Skin of body (tissue), 2 donors: Measurements from ENCODE around the gene MRPL21. TPM values are rescaled to one million over a fixed set of nuclear protein-coding genes. Genes with fewer than 3 reads are reported as not detected.
A peak's percentile ranks its signal among the peaks of the same experiment; 100 is the strongest.

ENCODE experiments used
- DNase-seq: peaks from one replicate; lab custom pipeline; 2025; lab: John Stamatoyannopoulos, UW
- total RNA-seq: library from RNA; depleted of rRNA; stranded (reverse); fragments of >200 nt; gene quantifications from one replicate; pipeline ENCODE4 v1.2.3, GENCODE V29; 2014

MRPL21 gene
- 42.9 TPM for total RNA-seq

DNA sequence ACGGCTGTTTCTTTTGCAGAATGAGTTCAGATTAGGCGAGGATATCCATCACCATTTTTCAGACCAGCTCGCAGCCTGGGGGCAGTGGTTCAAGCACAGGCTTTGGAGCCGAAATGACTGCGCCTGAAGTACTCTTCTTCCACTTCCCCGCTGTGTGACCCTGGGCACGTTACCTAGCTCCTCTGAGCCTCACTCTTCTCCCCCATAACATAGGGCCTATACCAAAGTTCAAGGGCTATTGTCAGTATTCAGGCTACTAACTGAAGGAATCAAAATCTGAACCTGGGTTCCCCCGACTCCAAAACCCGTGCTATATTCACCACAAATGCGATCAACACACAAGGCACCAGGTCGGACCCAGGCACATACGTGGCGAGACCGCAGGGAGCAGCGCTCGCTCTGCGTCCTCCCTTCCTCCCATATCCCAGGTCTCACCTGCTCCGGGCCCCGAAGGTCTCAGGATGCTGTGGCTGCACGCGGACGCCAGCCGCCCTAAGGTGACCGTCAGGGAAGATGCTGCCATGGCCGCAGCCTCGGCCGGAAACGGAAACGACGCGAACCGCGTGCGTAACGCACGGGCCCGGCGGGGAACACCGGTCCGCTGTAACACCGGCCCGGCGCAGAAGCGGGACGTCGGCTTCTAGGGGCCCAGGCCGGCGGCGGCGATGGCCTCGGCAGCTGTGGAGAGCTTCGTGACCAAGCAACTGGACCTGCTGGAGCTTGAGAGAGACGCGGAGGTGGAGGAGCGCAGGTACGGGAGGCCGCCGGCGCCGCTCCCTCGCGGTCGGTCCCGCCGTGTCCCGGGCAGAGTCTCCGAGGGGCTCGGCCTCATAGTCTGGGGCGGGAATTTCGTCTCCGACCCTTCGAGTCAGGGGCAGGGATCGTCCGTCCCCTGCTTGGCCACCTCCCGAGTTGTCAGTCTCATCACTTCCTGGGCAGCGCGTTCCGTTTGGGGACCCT lies at the start of gene MRPL21, which contains the start of gene IGHMBP2:
MRPL21 (minus strand) TSS at position 545 of the 960 bp plus-strand sequence; CDS start at position 523, 22 bp downstream.
IGHMBP2 (plus strand) TSS at position 604 of the 960 bp plus-strand sequence; CDS start at position 666, 62 bp downstream.
- peak; percentile 77 for DNase-seq

DNA sequence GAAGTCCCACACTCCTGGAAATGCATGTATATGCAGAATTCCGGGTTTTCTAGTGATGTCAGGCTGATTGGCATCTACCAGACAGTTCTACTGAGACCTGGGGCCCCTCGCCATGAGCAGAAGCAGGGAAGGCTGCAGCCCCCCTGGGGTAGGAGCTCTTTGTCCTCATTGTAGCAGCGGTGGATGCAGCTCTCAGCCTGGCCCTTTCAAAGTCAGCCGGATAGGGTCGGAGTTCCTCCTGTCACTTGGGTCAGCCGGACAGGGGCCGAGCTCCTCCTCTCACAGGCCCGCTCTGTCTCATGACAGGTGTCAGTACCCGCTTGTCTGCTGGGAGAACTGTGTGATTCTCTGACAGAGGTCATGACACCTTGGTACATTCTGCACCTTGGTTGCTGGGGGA lies 47.1 kb upstream of the MRPL21 start:
- no peak for DNase-seq

DNA sequence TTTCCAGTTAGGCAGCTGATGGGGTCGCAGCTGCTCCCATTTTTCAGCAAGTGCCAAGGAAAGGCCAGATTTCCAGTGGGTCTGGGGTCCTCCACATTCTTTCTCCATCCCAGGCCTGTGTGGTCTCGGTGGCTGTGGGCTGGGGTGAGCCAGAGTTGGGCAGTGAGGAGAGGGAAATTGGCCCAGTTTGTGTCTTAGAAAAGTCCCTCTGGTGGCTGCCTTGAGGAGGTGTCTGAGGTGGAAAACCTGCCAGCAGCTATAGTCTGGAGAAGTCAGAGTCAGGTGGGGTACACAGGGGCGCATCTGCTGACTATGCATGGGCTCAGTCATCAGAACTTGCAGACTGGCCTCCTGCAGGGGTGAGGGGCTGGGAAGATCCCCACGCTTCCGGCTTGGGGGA lies 46.6 kb upstream of the MRPL21 start:
- DNase-seq = no peak

DNA sequence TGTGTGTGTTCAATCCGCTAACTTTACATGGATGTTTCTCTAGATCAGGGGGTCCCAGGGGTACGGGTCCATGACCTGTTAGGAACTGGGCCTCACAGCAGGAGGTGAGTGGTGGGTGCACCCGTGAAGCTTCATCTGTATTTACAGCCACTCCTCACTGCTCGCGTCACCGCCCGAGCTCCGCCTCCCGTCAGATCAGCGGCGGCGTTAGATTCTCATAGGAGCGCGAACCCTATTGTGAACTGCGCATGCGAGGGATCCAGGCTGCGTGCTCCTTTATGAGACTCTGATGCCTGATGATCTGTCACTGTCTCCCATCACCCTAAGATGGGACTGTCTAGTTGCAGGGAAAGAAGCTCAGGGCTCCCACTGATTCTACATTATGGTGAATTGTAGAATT lies 45.3 kb upstream of the MRPL21 start:
- DNase-seq = no peak

DNA sequence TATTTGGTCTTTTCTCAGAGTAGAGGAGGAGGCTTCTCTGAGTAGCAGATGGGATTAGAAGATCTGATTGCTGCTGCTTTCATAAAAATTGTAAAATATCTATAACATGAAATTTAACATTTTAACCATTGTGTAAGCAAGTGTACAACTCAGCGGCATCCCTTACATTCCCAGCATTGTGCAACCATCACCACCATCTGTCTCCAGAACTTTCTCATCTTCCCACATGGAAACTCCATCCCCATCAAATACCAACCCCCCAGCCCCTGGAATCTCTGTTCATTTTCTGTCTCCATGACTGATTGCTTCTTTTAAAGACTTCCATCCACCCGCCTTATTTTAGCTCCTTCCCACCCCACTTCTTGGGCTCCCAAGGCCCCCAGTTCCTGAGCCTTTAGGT lies 44.9 kb upstream of the MRPL21 start:
- DNase-seq = peak; percentile 52

DNA sequence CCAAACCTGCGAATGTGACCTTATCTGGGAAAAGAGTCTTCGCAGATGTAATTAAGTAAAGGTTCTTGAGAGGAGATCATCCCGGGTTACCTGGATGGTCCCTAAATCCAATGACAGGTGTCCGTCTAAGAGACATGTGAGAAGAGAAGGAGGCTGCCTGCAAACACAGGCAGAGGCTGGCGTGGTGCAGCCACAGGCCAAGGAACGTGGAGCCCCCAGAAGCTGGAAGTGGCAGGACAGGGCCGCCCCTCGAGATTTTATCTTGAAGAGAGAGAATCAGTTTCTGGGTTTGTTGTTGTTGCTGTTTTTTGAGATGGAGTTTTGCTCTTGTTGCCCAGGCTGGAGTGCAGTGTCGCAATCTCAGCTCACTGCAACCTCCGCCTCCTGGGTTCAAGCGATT lies 43.5 kb upstream of the MRPL21 start:
- no peak for DNase-seq

DNA sequence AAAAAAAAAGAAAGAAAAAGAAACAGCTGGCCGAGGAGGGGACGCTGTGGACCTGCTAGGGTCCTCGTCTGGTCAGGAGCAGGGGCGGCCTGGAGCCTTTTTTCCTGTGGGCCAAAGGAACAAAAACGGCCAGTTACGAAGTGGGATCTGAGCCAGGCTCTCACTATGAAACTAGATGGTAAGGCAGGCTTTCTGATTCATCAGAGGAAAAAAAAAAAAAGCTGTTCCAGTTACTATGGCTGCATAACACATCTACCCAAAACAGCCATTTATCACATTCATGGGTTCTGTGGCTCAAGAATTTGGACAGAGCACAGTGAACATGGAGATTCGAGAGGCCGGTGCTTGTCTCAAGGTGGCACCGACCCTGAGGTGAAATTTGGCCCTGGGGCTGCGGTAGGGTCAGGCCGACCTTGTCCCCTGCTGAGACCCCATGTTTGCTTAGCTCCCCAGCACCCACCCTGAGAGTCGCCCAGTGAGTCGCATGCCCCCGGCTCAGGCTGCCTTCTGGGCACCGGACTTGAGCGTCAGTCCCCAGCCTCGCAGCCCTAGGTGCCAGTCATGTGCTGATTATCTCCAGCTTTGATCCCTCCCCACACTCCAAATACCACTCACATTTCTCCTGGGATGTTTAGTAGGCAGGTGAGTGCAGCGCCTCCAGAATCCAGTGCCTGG lies 42.9 kb upstream of the MRPL21 start:
- DNase-seq = peak; percentile 8

DNA sequence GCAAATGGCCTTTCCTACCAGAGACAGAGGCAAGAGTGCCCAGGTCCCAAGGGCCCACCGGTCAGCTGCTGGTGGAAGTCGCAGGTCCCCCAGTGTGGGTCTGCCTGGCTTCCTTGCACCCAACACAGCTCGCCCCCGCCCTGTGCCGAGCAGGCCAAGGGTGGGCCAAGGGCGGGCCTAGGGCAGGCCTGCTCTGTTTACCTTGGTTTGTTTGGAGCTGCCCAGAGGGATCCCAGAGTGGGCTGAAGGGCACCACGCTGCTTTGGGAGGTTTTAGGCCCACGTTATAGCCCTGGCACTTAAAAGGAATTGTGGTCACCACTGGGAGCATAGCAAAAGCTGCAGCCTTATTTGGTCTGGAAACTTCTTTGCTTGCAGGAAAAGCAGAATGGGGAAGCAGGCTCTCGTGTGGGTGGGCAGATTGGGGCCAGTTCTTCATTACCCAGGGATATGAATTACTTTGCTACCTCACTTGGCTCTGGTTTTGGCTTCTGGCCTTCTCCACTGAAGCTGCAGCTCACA lies 39.2 kb upstream of the MRPL21 start:
- DNase-seq = no peak

DNA sequence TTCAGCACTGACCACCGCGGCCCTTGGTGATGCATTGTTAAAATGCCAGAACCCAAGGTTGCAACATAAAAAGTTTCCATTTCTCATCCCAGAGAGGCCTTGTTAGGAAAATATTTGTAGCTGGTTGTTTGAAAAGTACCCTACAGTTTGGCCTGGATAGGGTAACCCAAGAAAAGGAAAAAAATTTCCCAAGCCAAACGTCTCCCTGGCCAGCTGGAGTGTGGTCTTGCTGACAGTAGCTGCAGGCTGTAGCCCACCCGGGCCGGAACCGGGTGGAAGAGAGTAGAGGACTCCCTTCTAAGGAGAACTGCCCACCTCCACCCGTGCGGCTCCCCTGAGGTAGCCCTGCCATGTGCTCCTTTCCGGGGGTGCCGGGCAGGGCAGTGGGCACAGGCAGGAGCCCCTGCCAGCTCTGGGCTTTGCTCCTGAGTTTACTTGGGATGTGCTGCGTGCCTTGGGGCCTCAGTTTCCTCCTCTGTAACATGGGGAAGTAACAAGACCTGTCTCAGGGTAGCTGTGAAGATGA lies 38.5 kb upstream of the MRPL21 start:
- DNase-seq = no peak

DNA sequence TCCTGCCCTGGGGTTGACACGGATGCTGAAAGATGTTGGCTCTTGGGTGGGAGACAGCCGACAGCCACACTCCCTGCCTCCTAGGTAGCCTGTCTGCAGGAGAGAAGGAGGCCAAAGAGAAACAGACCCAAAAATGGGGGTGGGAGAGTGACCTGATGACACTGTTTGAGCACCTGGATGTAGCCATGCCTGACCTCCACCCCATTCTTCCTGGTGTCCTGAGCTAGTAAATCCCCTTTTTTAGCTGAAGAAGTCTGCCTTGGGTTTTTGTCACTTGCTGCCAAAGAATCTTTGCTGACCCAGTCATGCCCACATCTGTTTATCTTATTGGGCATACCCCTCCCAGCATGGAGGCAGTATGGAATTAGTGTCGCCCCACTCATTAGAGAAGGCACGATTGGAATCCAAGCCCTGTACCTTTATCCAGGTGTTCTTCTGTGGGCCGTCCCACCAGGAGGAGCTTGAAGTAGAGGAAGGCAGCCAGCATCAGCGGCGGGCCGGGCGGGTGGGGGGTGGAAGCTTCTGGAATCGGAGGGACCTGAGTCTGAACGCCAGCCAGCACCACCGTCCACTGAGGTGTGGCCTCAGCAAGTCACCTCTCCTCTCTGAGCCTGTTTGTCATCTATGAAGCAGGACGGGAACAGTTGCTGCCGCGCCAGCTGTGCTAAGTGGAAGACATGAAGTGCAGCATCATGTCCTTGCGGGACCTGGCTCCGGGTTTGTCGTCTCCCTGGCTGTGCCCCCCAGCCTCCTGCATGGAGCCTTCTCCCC lies 37.9 kb upstream of the MRPL21 start:
- no peak for DNase-seq

DNA sequence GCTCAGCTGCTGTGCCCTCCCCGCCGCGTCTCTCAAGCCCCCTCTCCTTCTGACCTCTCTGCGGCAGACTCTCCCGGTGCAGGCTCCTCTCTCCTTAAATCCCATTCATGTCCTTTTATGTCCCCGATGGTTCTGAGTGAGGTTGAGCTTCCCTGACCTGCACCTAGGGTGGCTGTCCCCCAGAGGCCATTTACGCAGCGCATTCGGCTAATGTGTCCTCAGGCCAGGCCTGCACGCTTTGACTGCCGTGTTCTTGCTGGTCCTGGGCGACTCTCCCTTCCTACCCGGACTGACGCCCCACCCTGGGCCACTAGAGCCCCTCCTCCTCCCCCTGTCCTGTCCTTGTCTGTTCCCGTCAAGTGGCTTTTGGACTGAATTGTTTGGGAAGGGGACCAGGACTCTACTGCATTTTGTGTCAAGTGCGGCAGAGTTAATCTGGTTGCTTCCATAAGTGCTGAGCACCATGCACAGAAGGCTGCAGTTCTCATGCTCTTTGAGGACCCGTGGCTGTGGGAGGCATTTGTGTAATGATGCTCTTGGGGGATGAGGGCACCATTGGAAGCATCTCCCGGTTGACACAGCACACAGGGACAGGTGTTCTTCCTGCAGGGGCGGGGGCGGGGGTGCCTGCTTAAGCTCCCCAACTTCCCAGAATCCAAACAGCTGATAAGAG lies 37.2 kb upstream of the MRPL21 start:
- no peak for DNase-seq

DNA sequence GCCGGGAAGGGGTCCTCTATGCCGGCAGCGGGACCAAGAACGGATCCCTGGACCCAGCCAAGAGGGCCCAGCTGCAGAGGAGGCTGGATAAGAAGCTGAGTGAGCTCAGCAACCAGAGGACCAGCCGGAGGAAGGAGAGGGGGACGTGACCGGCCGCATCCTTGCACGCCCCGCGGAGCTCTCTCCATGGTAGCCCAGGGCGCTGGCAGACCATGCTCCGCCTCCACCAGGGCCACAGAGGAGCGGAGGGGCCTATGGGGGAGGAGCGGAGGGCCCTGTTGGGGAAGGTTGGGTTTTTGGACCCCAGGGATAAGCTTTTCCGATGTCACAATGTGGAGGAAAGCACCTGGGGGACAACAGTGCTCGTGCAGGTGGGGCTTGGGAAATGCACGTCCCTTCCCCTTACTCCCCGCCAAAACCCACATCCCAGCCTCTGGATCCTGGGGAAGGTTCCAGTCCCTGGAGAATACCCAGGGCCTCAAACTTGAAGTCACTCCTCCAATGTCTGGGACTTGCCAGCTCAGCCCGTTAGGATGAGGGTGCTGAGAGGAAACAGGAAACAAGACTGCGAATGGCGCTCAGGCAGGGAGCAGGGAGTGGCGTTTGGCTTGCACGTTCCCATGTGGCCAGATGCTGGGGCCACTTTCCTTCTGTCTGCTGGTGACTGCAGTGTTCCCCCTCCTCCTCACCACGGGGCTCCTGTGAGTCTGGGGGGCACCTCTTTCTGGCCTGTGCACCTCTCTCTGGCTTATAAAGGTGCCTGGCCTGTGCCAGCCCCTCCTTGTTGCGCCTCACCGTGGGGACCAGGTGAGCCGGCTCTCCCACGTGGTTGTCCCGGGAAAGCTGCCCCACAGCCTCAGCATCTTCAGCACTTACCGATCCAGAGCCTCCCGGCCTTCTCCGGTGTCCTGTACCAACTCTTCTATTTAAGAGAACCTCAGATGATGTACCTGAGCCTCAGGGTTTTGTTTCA lies 36.2 kb upstream of the MRPL21 start:
- no peak for DNase-seq

DNA sequence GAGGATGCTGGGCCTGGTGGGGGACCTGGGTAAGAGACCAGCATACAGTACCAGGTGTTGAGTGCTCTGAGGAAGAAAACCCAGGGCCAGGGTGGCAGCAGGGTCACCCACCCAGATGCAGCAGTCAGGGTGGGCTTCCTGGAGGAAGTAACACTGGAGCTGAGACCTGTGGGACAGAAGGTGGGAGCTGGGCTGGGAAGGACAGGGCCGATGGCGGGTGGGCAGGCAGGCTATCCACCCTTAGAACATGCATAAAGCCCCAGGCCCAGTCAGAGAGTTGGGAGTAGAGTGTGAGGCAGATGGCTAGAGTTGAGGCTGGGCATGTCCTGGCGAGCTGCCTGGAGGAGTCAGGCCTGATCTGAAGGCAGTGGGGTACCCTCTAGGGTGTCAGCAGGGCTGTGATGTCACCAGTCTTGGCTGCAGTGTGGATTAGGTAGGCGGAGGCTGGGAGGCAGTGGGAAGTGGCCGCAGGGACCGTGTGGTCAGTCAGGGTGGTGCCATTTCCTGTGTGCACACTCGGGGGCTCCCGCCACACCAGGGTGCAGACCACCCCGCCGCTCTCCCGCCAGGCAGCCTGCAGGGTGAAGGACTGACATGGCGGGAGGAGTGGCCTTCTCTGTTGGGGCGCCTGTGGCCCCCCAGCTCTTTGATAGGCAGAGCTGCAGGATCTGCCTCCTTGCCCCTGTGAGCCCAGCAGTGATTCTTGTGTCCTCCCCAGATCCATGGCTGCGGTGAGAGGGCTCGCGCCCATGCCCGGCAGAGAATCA lies 35.4 kb upstream of the MRPL21 start:
- no peak for DNase-seq

DNA sequence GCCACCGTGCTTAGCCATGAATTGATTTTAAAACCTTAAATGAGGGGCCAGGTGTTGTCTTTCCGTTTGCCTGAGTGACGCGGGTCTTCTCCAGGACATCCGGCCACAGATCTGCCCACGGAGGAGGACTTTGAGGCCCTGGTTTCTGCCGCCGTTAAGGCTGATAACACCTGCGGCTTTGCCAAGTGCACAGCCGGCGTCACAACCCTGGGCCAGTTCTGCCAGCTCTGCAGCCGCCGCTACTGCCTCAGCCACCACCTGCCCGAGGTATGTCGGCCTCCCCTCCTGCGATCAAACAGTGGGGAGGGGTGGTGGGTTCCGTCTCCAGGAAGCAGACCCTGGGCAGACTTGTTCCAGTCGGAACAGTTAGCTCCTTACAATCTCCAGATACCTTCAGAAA lies 34.5 kb upstream of the MRPL21 start:
- DNase-seq = no peak

DNA sequence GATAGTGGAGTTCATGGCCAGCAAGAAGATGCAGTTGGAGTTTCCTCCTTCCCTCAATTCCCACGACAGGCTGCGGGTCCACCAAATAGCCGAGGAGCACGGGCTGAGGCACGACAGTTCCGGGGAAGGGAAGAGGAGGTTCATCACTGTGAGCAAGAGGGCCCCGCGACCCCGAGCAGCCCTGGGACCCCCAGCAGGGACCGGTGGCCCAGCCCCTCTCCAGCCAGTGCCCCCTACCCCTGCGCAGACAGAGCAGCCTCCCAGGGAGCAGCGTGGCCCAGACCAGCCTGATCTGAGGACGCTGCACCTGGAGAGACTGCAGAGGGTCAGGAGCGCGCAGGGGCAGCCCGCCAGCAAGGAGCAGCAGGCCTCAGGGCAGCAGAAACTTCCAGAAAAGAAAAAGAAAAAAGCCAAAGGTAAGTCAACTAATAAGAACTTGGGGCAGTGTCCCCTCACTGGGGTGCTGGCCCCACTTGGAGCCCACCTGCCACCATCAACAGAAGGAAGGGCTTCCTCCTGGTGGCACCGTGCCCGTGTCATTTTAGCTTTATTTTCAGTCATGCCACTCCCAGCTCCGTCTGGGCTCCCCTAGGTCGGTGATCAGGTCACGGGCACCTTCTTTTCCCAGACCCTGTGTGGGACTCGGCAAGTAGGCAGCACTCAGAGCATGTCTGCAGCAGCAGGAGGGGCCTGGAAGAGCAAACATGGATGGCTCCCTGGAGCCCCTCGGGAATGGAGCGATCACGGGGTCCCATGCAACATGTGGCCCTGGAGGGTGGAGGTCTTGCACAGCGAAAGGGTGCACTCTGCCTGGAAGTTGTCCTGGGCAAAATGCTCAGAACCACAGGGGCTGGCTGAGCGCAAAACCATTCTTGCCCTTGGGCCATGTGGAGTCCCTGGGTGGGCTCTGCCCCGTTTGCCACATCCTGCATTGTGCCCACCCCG lies 33.3 kb upstream of the MRPL21 start:
- DNase-seq = no peak

DNA sequence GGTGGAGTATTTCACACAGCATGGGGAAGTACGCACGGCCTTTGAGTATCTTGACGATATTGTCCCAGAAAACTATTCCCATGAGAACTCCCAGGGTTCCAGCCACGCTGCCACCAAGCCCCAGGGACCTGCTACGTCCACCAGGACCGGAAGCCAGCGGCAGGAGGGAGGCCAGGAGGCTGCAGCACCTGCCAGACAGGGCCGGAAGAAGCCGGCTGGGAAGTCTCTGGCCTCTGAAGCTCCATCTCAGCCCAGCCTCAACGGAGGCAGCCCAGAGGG lies 32.7 kb upstream of the MRPL21 start:
- no peak for DNase-seq

DNA sequence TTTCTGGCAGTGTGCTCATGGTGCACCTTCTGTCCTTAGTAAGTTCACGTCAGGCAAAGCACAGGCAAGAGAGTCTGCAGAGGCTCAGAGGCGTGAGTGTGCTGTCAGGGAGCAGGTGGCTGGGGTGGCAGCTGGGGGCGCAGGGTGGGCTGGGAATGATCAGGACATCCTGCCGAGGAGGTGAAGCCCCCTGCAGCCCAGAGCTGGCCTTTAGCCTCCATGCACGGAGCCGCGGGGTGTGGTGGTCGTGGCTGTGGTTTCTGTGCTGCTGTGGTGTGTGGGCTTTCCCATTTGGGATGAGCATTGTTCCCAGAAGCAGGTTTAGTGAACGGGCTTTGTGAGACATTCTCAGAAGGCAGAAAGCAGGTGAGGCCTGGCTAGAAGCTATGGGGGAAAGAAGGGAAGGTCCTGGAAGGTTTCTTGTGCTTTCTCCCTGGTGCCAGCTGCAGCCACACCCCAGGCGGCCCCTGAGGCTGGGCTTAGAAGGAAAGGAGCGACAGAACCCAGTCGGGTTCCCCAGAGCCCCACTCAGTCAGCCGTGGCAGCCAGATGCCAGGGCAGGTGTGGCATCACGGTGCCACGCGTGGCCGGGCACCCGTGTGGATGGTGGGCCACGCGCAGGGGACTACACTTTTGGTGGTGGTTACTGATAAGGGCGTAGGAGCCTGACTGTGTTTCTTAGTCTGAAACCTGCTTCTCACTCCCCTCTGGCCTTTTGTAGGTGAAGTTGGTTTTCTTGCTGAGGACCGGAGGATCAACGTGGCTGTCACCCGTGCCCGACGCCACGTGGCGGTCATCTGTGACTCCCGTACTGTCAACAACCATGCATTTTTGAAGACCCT lies 32.1 kb upstream of the MRPL21 start:
- DNase-seq = no peak
